Ectodermal cell (in vitro differentiated cells): ENCODE measurements around the gene AUTS2.

ENCODE experiments used
- H3K27ac ChIP-seq: 2 replicates; pipeline ENCODE4 v1.7.0; 2013; ENCODE audit warnings: mild to moderate bottlenecking, low read depth, low read length; ENCODE audit not compliant: insufficient read depth, poor library complexity, severe bottlenecking
- H3K27me3 ChIP-seq: 2 replicates; pipeline ENCODE4 v1.7.0; 2013; ENCODE audit warnings: mild to moderate bottlenecking, low read length; ENCODE audit not compliant: insufficient read depth, control insufficient read depth, poor library complexity, severe bottlenecking
- H3K36me3 ChIP-seq: one replicate; pipeline ENCODE4 v1.7.0; 2013; ENCODE audit warnings: low read length; ENCODE audit not compliant: control insufficient read depth, insufficient read depth
- H3K4me1 ChIP-seq: one replicate; pipeline ENCODE4 v1.7.0; 2013; ENCODE audit warnings: low read length; ENCODE audit not compliant: control insufficient read depth, insufficient read depth
- H3K4me3 ChIP-seq: 2 replicates; pipeline ENCODE4 v1.7.0; 2013; ENCODE audit warnings: low read depth, low read length, control low read depth; ENCODE audit not compliant: insufficient read depth
- H3K9me3 ChIP-seq: 2 replicates; pipeline ENCODE4 v1.7.0; 2013; ENCODE audit warnings: mild to moderate bottlenecking, low read length, moderate library complexity; ENCODE audit not compliant: control insufficient read depth
- WGBS, 2 experiments: methylation state at CpG; one replicate each; pipeline ENCODE4 v1.1.7; 2013; ENCODE audit warnings: missing lambda C conversion rate in 2 of 2; 5-methylcytosine and 5-hydroxymethylcytosine counted together

Gene AUTS2

GRCh38 chr7:70706698-70707097 is 1108.4 kb downstream of the AUTS2 start:
- H3K4me1 ChIP-seq: peaks cover 42% of the 10 kb centered on the region
- H3K36me3 ChIP-seq: peaks cover 8% of the 10 kb centered on the region
- WGBS, 2 experiments: 95 to 97% methylated on average over 2 to 3 of the region's 3 CpGs
- H3K4me3 ChIP-seq: no peak overlapping the region
- no peaks in the 10 kb centered on the region for H3K9me3 ChIP-seq
- no peak overlapping the region for H3K27ac ChIP-seq
- H3K27me3 ChIP-seq: no peaks in the 10 kb centered on the region

- peaks cover 4% of the 10 kb centered on the region for H3K36me3 ChIP-seq
- no peak overlapping the region for H3K4me3 ChIP-seq
- no peak overlapping the region for H3K27ac ChIP-seq
- peaks cover 34% of the 10 kb centered on the region for H3K4me1 ChIP-seq
- WGBS, 2 experiments: 94 to 95% methylated on average over 5 to 6 of the region's 6 CpGs
- no peaks in the 10 kb centered on the region for H3K27me3 ChIP-seq
- no peaks in the 10 kb centered on the region for H3K9me3 ChIP-seq
Observed at GRCh38 chr7:70707823-70708243, 1109.6 kb downstream of the AUTS2 start.

GRCh38 chr7:70710011-70710480 is 1111.8 kb downstream of the AUTS2 start:
- peaks cover 12% of the 10 kb centered on the region for H3K36me3 ChIP-seq
- no peaks in the 10 kb centered on the region for H3K9me3 ChIP-seq
- H3K27ac ChIP-seq: no peak overlapping the region
- no peak overlapping the region for H3K4me3 ChIP-seq
- H3K4me1 ChIP-seq: peaks cover 16% of the 10 kb centered on the region
- 53 to 64% methylated on average over 3 to 4 of the region's 4 CpGs for WGBS, 2 experiments
- no peaks in the 10 kb centered on the region for H3K27me3 ChIP-seq

- peaks cover 13% of the 10 kb centered on the region for H3K36me3 ChIP-seq
- no peak overlapping the region for H3K4me3 ChIP-seq
- WGBS, 2 experiments: 90 to 91% methylated on average over 3 of the region's 3 CpGs
- no peaks in the 10 kb centered on the region for H3K27me3 ChIP-seq
- H3K9me3 ChIP-seq: no peaks in the 10 kb centered on the region
- H3K27ac ChIP-seq: no peak overlapping the region
- H3K4me1 ChIP-seq: peaks cover 16% of the 10 kb centered on the region
Observed at GRCh38 chr7:70710651-70711050, 1112.4 kb downstream of the AUTS2 start.

GRCh38 chr7:70711452-70711851 is 1113.2 kb downstream of the AUTS2 start:
- no peak overlapping the region for H3K27ac ChIP-seq
- no peaks in the 10 kb centered on the region for H3K9me3 ChIP-seq
- H3K36me3 ChIP-seq: peaks cover 13% of the 10 kb centered on the region
- no peaks in the 10 kb centered on the region for H3K27me3 ChIP-seq
- no peak overlapping the region for H3K4me3 ChIP-seq
- peaks cover 16% of the 10 kb centered on the region for H3K4me1 ChIP-seq
- 93 to 94% methylated on average over 11 of the region's 11 CpGs for WGBS, 2 experiments

- Histone ChIP-seq H3K4me3 (no peak overlapping the region), H3K36me3 (peaks cover 13% of the 10 kb centered on the region), H3K27ac (no peak overlapping the region), H3K27me3 (no peaks in the 10 kb centered on the region), H3K4me1 (peaks cover 19% of the 10 kb centered on the region), H3K9me3 (no peaks in the 10 kb centered on the region)
- WGBS, 2 experiments: 89 to 96% methylated on average over 4 to 5 of the region's 5 CpGs
Observed at GRCh38 chr7:70712942-70713341, 1114.7 kb downstream of the AUTS2 start.

GRCh38 chr7:70714506-70715038 is 1116.3 kb downstream of the AUTS2 start:
- Histone ChIP-seq H3K4me3 (no peak overlapping the region), H3K36me3 (peaks cover 13% of the 10 kb centered on the region), H3K4me1 (peaks cover 13% of the 10 kb centered on the region), H3K27me3 (no peaks in the 10 kb centered on the region), H3K9me3 (no peaks in the 10 kb centered on the region), H3K27ac (no peak overlapping the region)
- 95% methylated on average over 6 of the region's 6 CpGs for WGBS, 2 experiments

GRCh38 chr7:70717553-70718329 is 1119.5 kb downstream of the AUTS2 start:
- Histone ChIP-seq H3K36me3 (peaks cover 13% of the 10 kb centered on the region), H3K27me3 (no peaks in the 10 kb centered on the region), H3K4me1 (peaks cover 16% of the 10 kb centered on the region), H3K27ac (no peak overlapping the region), H3K4me3 (no peak overlapping the region), H3K9me3 (no peaks in the 10 kb centered on the region)
- WGBS, 2 experiments: 94 to 95% methylated on average over 9 of the region's 9 CpGs

GRCh38 chr7:70719125-70719524 is 1120.8 kb downstream of the AUTS2 start:
- Histone ChIP-seq H3K9me3 (no peaks in the 10 kb centered on the region), H3K27me3 (no peaks in the 10 kb centered on the region), H3K36me3 (peaks cover 10% of the 10 kb centered on the region), H3K27ac (no peak overlapping the region), H3K4me3 (no peak overlapping the region), H3K4me1 (peaks cover 24% of the 10 kb centered on the region)
- WGBS, 2 experiments: 94 to 96% methylated on average over 7 of the region's 7 CpGs

- Histone ChIP-seq H3K4me1 (peaks cover 27% of the 10 kb centered on the region), H3K9me3 (no peaks in the 10 kb centered on the region), H3K36me3 (no peaks in the 10 kb centered on the region), H3K27me3 (no peaks in the 10 kb centered on the region), H3K4me3 (no peak overlapping the region), H3K27ac (no peak overlapping the region)
- WGBS, 2 experiments: 88% methylated on average over 7 of the region's 7 CpGs
Observed at GRCh38 chr7:70720191-70720873, 1122.1 kb downstream of the AUTS2 start.
